Psoas muscle (tissue), 8 donors: ENCODE measurements around the gene PRODH2. TPM values are rescaled to one million over a fixed set of nuclear protein-coding genes. Genes with fewer than 3 reads are reported as not detected.

Experiments
- ATAC-seq, 4 donors: fragments of 200-7000 bp; cut with Tn5 transposase; one replicate each; pipeline ENCODE4 v1.9.1; 2020; ENCODE audit warnings: moderate library complexity in 3 of 4, mild to moderate bottlenecking in 2 of 4
- DNase-seq, 2 donors: peaks; one replicate each; pipeline ENCODE4 v3.0.0-alpha.2; 2020
- H3K27ac ChIP-seq: fragments of 200-600 bp; one replicate; pipeline ENCODE4 v1.8.0; 2022
- H3K27me3 ChIP-seq, 3 donors: fragments of 200-600 bp in 1 of 3; one replicate each; pipeline versions ENCODE4 v1.6.1 to v1.8.0; 2013 to 2022; ENCODE audit warnings: low read length in 2 of 3, mild to moderate bottlenecking in 2 of 3, moderate library complexity in 1 of 3; ENCODE audit not compliant: insufficient read depth in 3 of 3
- H3K36me3 ChIP-seq, 2 donors: fragments of 200-600 bp in 1 of 2; one replicate each; pipeline versions ENCODE4 v1.6.1 to v1.8.0; 2013 to 2022; ENCODE audit warnings: low read depth in 1 of 2, mild to moderate bottlenecking in 1 of 2, moderate library complexity in 1 of 2; ENCODE audit not compliant: insufficient read depth in 1 of 2
- H3K4me1 ChIP-seq: fragments of 200-600 bp; one replicate; pipeline ENCODE4 v1.8.0; 2022
- H3K4me3 ChIP-seq: fragments of 200-600 bp; one replicate; pipeline ENCODE4 v1.8.0; 2022; ENCODE audit warnings: mild to moderate bottlenecking
- H3K9me3 ChIP-seq: fragments of 200-600 bp; one replicate; pipeline ENCODE4 v1.8.0; 2022
- CTCF ChIP-seq: fragments of 200-600 bp; IDR thresholded peaks from one replicate; pipeline ENCODE4 v1.8.0; 2022; ENCODE audit warnings: antibody characterized with exemption
- WGBS, 3 donors: extraction: QIAGEN DNeasy Blood & Tissue Kit; methylation state at CpG; one replicate each; pipeline versions ENCODE4 v1.1.6 to v1.1.7; 2013; 5-methylcytosine and 5-hydroxymethylcytosine counted together
- intact Hi-C, 2 donors: fragments of 100-400 bp; cut with DNase I; formaldehyde crosslinking; loops; one replicate each; pipeline versions ENCODE4 v1.11.0 to v1.14.2; 2022
- polyA plus RNA-seq, 3 donors: library from polyadenylated mRNA; stranded (reverse); fragments of 200-250 nt; gene quantifications; one replicate each; pipeline ENCODE4 v1.2.3, GENCODE V29; 2013
- total RNA-seq, 4 donors: library from RNA; stranded (reverse); fragmentation: NEBNext Ultra II Directional in 2 of 4; extraction: Animal tissue kit (Norgen Biotek cat#: 25700) in 2 of 4; gene quantifications; one replicate each; pipeline versions ENCODE4 v1.2.1 to v1.2.4, GENCODE V29; 2021 to 2023
- donor health status: healthy with polysubstance abuse.
- donor health status: DM: no; HTN: no; CAD: no; lungs with moderate emphysema.
- donor health status: Bipolar disorder and iron deficiency.
- donor health status: healthy.
- donor health status: DM: yes; HTN: yes; CAD: no.
- donor health status: DM: no; HTN: no; CAD: no.
- donor health status: DM: no; HTN: no; CAD: no.
- donor health status: DM: yes; HTN: yes; CAD: no.

The PRODH2 gene
- total and polyA plus RNA-seq, 7 donors: not detected

- intact Hi-C loops: no loop called here
- ATAC-seq: no peak
Measured at GRCh38 chr19:35859414-35859813, 46.8 kb upstream of the PRODH2 start.

GRCh38 chr19:35858311-35858710 lies 45.7 kb upstream of the PRODH2 start:
- H3K27ac ChIP-seq: no peak overlapping the region
- no peak for TF ChIP-seq CTCF
- H3K4me1 ChIP-seq: no peaks in the 10 kb centered on the region
- WGBS, 3 donors: 53 to 71% (median 59%) methylated on average over 6 of the region's 6 CpGs
- peaks cover 0 to 87% (median 38%) of the 10 kb centered on the region in 3 donors for H3K27me3 ChIP-seq
- ATAC-seq: no peak
- intact Hi-C loops: no loop called here
- H3K9me3 ChIP-seq: no peaks in the 10 kb centered on the region
- H3K4me3 ChIP-seq: no peak overlapping the region
- no peak for DNase-seq
- no peaks in the 10 kb centered on the region for H3K36me3 ChIP-seq

More at GRCh38 chr19:35859414-35859813, 46.8 kb upstream of the PRODH2 start:
- no peak for DNase-seq
- no peak for TF ChIP-seq CTCF
- H3K27me3 ChIP-seq: peaks cover 0 to 82% (median 36%) of the 10 kb centered on the region in 3 donors
- no peaks in the 10 kb centered on the region for H3K4me1 ChIP-seq
- H3K36me3 ChIP-seq: no peaks in the 10 kb centered on the region
- no peak overlapping the region for H3K27ac ChIP-seq
- 70 to 76% (median 73%) methylated on average over 4 of the region's 4 CpGs for WGBS, 3 donors
- no peak overlapping the region for H3K4me3 ChIP-seq
- no peaks in the 10 kb centered on the region for H3K9me3 ChIP-seq

- H3K36me3 ChIP-seq: no peaks in the 10 kb centered on the region
- WGBS, 3 donors: 1 to 2% (median 1%) methylated on average over 36 to 42 of the region's 42 CpGs
- no peak for TF ChIP-seq CTCF
- DNase-seq (no peak), ATAC-seq (no peak)
- H3K27ac ChIP-seq: no peak within 1 kb of the TSS
- H3K4me1 ChIP-seq: no peaks in the 10 kb centered on the region
- H3K4me3 ChIP-seq: peak within 1 kb of the TSS; percentile 51
- intact Hi-C loops: no loop called here
- no peaks in the 10 kb centered on the region for H3K9me3 ChIP-seq
- peaks cover 0 to 88% (median 34%) of the 10 kb centered on the region in 3 donors for H3K27me3 ChIP-seq
Measured at GRCh38 chr19:35856546-35857149, 44.0 kb upstream of the PRODH2 start, which contains the start of gene KIRREL2. KIRREL2 (plus strand) TSS chr19:35856911; CDS start chr19:35857120, 209 bp downstream.

- ATAC-seq (no peak), DNase-seq (no peak)
- 49 to 60% (median 50%) methylated on average over 7 to 8 of the region's 8 CpGs for WGBS, 3 donors
- Histone ChIP-seq H3K4me1 (no peaks in the 10 kb centered on the region), H3K4me3 (no peak overlapping the region), H3K27ac (no peak overlapping the region), H3K9me3 (no peaks in the 10 kb centered on the region), H3K27me3 (peaks cover 0 to 89% (median 38%) of the 10 kb centered on the region in 3 donors), H3K36me3 (no peaks in the 10 kb centered on the region)
- no peak for TF ChIP-seq CTCF
- intact Hi-C loops: no loop called here
Measured at GRCh38 chr19:35853038-35853756, 40.6 kb upstream of the PRODH2 start.
